ENCODE measurements around the gene EPHX1. TPM values are rescaled to one million over a fixed set of nuclear protein-coding genes. Genes with fewer than 3 reads are reported as not detected.

The EPHX1 gene
- total RNA-seq, 6 donors from 2014 or later, result 82.8 to 205 (median 141) TPM

GRCh38 chr1:225868631-225869330, 58.9 kb downstream of the EPHX1 start:
- H3K4me3 ChIP-seq, result no peak overlapping the region
- H3K9me3 ChIP-seq, result no peaks in the 10 kb centered on the region
- WGBS, 2 donors, result 85 to 90% methylated on average over 8 of the region's 8 CpGs
- DNase-seq (no peak), ATAC-seq (ENCODE audit: low FRiP score in 2 of 2) (no peak)
- H3K27me3 ChIP-seq, result no peaks in the 10 kb centered on the region
- H3K36me3 ChIP-seq, result peaks cover 11 to 99% (median 70%) of the 10 kb centered on the region in 4 donors
- H3K4me1 ChIP-seq, result peaks cover 3 to 12% (median 7%) of the 10 kb centered on the region in 4 donors
- H3K27ac ChIP-seq, result no peak overlapping the region
- TF ChIP-seq POLR2A (IDR thresholded peaks at IDR 0.05) (no peak), EP300 (IDR thresholded peaks at IDR 0.05) (no peak), POLR2AphosphoS5 (IDR thresholded peaks at IDR 0.05) (no peak)
- TF ChIP-seq, protein P1, sequence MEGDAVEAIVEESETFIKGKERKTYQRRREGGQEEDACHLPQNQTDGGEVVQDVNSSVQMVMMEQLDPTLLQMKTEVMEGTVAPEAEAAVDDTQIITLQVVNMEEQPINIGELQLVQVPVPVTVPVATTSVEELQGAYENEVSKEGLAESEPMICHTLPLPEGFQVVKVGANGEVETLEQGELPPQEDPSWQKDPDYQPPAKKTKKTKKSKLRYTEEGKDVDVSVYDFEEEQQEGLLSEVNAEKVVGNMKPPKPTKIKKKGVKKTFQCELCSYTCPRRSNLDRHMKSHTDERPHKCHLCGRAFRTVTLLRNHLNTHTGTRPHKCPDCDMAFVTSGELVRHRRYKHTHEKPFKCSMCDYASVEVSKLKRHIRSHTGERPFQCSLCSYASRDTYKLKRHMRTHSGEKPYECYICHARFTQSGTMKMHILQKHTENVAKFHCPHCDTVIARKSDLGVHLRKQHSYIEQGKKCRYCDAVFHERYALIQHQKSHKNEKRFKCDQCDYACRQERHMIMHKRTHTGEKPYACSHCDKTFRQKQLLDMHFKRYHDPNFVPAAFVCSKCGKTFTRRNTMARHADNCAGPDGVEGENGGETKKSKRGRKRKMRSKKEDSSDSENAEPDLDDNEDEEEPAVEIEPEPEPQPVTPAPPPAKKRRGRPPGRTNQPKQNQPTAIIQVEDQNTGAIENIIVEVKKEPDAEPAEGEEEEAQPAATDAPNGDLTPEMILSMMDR (IDR thresholded peaks at IDR 0.05), result no peak

GRCh38 chr1:225870911-225871310, 61.0 kb downstream of the EPHX1 start:
- DNase-seq, result no peak
- no peaks in the 10 kb centered on the region for H3K27me3 ChIP-seq
- H3K4me3 ChIP-seq, result no peak overlapping the region
- TF ChIP-seq, protein P1 (IDR thresholded peaks at IDR 0.05), result no peak
- TF ChIP-seq POLR2A (IDR thresholded peaks at IDR 0.05) (no peak), EP300 (IDR thresholded peaks at IDR 0.05) (no peak), POLR2AphosphoS5 (IDR thresholded peaks at IDR 0.05) (no peak)
- WGBS, 2 donors, result 74 to 75% methylated on average over 3 of the region's 3 CpGs
- peaks cover 0 to 25% (median 10%) of the 10 kb centered on the region in 4 donors for H3K4me1 ChIP-seq
- H3K27ac ChIP-seq, result no peak overlapping the region
- no peaks in the 10 kb centered on the region for H3K9me3 ChIP-seq
- no peak for ATAC-seq (ENCODE audit: low FRiP score in 2 of 2)
- peaks cover 13 to 97% (median 75%) of the 10 kb centered on the region in 4 donors for H3K36me3 ChIP-seq

GRCh38 chr1:225871359-225872074, 61.6 kb downstream of the EPHX1 start:
- no peak overlapping the region for H3K4me3 ChIP-seq
- no peaks in the 10 kb centered on the region for H3K27me3 ChIP-seq
- WGBS, 2 donors, result 70 to 77% methylated on average over 9 to 11 of the region's 11 CpGs
- peaks cover 0 to 25% (median 8%) of the 10 kb centered on the region in 4 donors for H3K4me1 ChIP-seq
- H3K36me3 ChIP-seq, result peaks cover 13 to 97% (median 71%) of the 10 kb centered on the region in 4 donors
- H3K27ac ChIP-seq, result no peak overlapping the region
- TF ChIP-seq EP300 (IDR thresholded peaks at IDR 0.05) (no peak), POLR2AphosphoS5 (IDR thresholded peaks at IDR 0.05) (no peak), POLR2A (IDR thresholded peaks at IDR 0.05) (no peak)
- TF ChIP-seq, protein P1 (IDR thresholded peaks at IDR 0.05), result no peak
- DNase-seq (no peak), ATAC-seq (ENCODE audit: low FRiP score in 2 of 2) (no peak)
- H3K9me3 ChIP-seq, result no peaks in the 10 kb centered on the region

DNA sequence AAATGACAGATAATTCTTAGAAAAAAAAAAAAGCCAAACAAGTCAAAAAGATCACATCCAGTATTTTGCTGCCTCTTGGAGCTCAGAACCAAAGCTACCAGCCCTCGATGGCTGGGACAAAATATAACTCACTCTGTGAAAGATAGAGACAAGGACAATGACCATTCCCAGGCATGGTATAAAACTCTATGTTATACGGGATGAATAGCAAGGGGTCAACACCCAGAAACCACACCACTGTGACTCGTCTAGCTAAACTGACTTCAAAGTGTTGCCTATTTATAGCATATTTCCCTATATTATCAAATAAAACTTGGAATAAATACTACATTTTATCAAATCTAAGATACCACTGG, 62.1 kb downstream of the EPHX1 start:
- Histone ChIP-seq H3K27me3 (no peaks in the 10 kb centered on the region), H3K27ac (no peak overlapping the region), H3K36me3 (peaks cover 17 to 97% (median 68%) of the 10 kb centered on the region in 4 donors), H3K9me3 (no peaks in the 10 kb centered on the region), H3K4me3 (no peak overlapping the region), H3K4me1 (peaks cover 3 to 27% (median 9%) of the 10 kb centered on the region in 4 donors)
- WGBS, 2 donors, result 84 to 88% methylated on average over 3 of the region's 3 CpGs
- TF ChIP-seq POLR2AphosphoS5 (IDR thresholded peaks at IDR 0.05) (no peak), POLR2A (IDR thresholded peaks at IDR 0.05) (no peak), EP300 (IDR thresholded peaks at IDR 0.05) (no peak)
- TF ChIP-seq, protein P1 (IDR thresholded peaks at IDR 0.05), result no peak
- no peak for DNase-seq
- no peak for ATAC-seq (ENCODE audit: low FRiP score in 2 of 2)

Measured in upper lobe of left lung (tissue), 6 donors.